Peyer's patch (tissue), 4 donors: Measurements from ENCODE around the gene VAMP5.

Source experiments
- CTCF ChIP-seq, 6 experiments: fragments of 450-650 bp in 4 of 6; fragments of 200-600 bp in 2 of 6; sonication (generic) in 1 of 6; IDR thresholded peaks; one replicate each; pipeline ENCODE4 v1.5.1; 2017 to 2019; ENCODE audit warnings: antibody characterized with exemption in 6 of 6, mild to moderate bottlenecking in 3 of 6, moderate library complexity in 1 of 6
- POLR2A ChIP-seq, 2 donors: fragments of 450-650 bp; IDR thresholded peaks; one replicate each; pipeline ENCODE4 v1.5.1; 2017; ENCODE audit warnings: antibody characterized with exemption in 2 of 2, mild to moderate bottlenecking in 2 of 2, moderate library complexity in 2 of 2

- TF ChIP-seq CTCF (IDR thresholded peaks at IDR 0.05), result no peak
- TF ChIP-seq POLR2A (IDR thresholded peaks at IDR 0.05), result peak; percentile 71 to 77
Measured at GRCh38 chr2:85611705-85612587, 27.7 kb downstream of the VAMP5 start, which contains the start of gene C2orf68.
